ENCODE results near the gene TENM4.
"Not testable (repeated sequence)": the region's sequence is repeated elsewhere in the genome, so short reads cannot be mapped to it uniquely, and the experiment has no call there.

TENM4 gene

DNA sequence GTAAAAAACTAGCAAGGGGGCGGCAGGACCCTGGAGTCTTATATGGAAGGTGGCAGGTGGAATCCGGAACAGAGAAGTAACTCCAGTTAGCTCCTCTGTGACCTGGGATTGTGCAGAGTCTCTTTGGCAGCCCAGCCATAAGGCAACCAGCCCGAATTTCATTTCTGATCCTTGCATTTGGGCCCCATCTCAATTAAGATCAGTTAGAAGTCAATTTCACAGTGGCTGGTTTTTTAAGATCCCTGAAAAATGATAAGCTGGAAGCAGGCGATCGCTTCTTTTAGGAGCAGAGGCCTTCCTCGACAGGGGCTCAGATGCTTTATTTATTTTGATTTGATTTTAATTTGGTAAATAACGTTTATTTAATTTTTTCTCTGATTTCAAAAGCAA is 199.0 kb downstream of the TENM4 start:
- no peak for DNase-seq

DNA sequence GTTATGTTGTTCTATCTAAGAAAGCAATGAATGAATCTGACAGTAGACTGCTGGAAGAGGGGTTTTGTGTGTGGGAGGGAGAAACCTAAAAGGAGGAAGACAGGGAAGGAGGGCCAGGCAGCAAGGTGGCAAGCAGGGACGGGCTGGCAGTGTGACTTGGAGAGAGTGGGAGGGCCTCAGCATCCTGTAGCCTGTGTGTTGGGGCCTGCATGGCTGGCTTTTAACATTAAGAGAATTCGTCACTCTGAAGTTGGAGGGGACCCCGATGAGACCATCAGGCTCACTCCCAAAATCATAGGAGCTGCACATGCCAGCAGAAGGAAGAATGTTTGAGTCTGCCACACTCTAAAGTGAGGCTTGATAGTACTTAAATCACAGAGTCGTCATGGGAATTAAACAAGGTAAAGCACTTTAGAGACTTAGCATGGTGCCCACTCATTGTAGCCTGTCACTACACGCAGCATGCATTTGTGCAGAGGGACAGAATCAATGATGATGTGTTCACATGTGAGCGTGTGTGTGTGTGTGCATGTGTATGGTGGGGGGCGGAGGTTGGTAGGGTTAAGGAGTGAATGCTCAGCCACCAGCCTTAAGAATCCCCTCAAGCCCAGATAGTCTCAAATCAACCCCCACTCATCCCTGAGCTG is 199.5 kb downstream of the TENM4 start:
- no peak for DNase-seq

DNA sequence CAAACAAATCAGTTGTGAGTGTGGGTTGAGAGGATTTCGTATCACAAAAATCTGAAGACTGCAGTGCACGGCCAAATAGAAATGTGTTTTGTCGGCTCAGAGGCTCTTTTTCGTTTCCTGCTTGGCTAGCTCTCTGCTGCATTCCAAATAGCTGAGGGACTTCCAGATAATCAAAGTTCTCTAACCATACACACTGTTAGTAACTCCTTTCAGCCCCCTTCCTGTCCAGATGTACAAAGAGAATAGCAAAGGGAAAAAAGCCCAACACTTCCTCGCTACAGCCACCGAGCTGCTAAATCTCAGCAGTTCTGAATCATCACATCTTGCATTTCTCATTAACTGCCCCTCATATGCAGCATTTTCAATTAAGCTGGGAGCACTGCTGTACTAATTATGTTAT is 203.1 kb downstream of the TENM4 start:
- no peak for DNase-seq

DNA sequence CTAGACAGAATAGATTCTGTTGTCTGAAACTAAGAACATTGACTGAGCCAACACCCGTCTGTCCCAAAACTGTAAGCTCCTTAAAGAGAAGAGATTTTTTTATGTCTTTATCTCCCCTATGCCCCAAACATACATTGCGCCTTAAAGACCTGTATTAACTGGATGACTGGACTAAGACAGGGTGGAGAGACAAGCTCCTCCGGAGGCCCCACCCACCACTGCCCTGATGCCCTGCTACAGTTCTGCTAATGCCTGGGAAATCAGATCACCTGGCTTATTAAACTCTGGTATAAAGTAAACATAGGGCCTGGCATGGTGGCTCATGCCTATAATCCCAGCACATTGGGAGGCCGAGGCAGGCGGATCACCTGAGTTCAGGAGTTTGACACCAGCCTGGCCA is 203.7 kb downstream of the TENM4 start:
- DNase-seq = peak; percentile 33

DNA sequence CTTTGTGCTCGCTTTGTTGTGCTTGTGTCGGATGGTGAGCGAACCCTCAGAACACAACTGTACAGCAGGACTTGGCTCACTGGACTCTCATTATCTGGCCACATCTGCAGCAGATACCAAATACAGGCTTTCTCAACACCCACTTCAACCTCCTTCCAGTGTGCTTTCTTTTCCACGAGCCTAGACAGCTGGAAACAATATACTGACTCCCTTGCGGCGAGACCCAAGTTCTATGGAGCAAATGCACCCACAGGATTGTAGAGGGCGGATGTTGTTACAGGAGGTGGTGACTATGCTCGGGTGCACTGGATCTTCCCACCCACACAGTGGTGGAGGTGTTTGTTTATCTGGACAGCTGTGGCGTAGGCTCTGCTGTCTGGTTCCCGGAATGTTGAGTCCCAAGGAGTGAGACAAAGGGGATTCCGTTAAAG is 204.3 kb downstream of the TENM4 start:
- no peak for DNase-seq

DNA sequence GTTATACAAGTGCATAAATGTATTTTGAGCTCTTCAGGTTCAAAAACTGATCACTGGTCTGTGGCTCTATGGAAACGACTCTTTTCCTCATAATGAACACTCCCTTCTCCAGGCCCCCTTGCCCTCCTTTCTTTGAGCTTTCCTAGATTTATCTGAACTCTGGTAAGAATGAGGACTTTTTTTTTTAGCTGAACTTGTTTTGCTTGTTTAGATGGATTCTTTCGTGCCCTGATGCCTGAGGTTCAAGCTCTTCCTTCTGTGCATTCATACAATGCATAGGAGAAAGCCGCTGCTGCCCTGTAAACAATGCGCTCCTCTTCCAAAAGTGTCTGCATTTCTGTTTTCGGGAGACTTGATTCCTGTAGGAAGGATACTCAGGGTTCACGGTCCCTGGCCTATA is 205.1 kb downstream of the TENM4 start:
- DNase-seq = no peak

DNA sequence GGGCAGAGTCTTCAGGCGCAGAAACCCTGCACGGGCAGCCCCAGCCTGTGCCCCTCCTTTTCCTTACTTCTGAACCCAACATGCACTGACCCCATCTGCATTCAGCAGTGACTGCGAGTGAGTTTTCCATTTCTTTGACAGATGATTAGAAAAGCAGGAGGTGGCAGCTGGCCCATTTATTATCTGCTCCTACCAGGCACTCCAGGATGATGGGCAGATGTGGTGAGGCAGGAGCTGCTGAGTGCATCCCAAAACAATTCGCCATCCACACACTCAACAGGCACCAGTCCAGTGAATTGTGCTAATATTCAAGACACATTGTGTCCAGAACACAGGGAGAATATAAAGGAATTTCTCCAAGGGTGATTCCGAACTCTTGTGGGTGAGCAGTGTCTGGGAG is 208.5 kb downstream of the TENM4 start:
- DNase-seq = peak; percentile 31

DNA sequence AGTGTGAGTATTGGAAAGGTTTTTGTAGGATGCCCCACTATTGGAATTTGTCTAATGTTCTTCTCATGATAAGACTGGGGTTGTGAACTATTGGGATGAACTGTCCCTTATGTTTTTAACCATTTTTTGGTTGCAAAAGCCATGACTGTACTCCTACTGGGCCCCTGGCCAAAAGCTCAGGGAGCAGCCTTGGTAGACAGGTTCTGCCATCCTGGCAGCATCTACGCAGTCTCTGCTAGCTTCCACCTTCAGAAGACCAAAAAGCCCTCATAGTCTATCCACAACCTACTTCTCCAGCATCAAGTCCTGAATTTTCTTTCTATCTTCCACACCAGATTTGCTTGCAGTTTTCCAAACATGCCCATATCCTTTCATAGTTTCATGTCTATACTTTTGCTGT is 211.8 kb downstream of the TENM4 start:
- no peak for DNase-seq

DNA sequence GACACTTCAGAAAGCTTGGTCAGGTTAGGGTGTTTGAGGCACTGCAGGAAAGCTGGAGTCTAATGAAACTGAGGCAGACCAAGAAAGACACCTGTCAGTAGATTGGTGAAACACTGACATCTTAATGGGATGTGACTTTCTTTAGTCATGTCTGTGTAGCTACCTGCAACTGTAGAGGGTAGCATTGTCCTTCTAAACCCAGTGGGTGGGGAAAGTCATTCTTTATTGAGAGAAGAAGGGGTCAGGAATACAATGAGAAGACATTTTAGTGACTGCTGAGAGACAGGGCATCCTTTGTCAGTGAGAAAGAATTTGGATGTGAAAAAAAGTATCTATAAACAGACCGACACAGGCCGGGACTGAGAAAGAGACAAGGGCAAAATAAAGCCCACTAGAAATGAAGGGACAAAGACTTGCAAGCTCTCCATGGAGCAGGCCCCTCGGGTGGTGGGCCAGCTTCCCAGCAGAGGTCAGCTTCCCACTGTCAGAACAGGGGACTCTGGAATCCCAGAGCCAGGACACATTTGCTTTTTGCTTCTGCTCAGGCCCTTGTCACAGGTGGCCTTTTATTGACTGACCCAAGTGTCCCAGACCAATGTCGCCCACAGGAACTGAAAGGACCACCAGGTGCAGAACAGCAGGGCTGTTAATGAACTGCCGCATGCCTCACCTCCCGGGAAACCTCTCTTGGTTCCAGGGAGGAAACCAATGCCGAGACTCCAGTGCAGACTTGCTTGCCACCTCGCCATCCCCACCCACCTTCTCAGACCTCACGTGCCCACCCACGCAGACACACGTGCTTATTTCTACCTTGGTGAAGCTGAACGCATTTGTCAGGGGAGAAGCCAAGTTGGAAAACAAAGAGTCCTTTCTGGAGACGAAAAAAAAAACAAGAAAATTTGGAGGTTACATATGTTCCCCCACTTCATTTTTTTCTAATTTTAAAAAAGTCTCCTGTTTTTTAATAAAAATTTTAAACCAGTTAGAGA is 212.8 kb downstream of the TENM4 start:
- DNase-seq = peak; percentile 25

DNA sequence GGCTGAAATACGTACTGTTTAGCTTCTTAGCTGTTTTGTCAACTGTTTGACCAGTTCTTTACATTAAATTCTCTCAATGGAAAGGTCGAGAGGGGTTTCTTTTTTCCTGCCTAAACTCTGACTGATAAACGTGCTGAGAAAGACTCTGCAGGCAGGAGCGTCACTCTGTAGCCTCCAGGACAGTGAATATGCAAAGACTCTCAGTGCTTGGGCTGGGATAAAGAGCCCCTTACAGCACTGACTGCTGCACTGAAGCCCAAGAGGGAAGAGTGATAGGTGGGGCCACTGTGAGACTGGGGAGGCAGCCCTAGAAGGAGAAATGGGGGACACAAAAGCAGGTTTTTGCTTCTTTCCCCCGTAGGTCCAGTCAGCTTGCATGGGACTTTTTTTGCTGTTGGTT is 213.5 kb downstream of the TENM4 start:
- no peak for DNase-seq

DNA sequence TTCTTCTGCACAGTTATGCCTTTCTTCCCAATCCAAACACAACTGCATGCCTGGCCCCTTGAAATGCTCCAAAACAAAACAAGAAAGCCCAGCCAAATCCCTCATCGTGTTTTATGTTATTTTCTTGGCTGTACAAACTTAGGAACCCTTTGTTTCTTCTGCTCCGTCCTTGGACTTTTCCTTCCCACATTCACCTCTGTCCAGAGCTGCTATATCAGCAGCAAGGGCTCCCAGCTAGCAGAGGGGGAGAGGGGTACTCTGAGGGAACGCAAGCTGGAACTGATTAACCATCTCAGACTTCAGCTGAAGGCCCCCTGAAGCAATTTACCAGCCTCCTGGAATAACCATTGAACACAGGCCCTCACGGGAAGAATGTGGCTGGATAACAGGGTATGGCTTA is 214.7 kb downstream of the TENM4 start:
- no peak for DNase-seq

DNA sequence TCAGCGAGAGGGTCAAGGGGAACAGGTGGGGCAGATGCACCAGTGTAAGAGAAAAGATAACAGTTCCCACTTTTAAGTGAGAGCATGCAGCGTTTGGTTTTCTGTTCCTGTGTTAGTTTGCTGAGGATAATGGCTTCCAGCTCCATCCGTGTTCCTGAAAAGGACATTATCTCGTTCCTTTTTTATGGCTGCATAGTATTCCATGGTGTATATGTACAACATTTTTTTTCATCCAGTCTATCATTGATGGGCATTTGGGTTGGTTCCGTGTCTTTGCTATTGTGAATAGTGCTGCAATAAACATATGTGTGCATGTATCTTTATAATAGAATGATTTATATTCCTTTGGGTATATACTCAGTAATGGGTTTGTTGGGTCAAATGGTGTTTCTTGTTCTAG is 218.7 kb downstream of the TENM4 start:
- not testable (repeated sequence) for DNase-seq

DNA sequence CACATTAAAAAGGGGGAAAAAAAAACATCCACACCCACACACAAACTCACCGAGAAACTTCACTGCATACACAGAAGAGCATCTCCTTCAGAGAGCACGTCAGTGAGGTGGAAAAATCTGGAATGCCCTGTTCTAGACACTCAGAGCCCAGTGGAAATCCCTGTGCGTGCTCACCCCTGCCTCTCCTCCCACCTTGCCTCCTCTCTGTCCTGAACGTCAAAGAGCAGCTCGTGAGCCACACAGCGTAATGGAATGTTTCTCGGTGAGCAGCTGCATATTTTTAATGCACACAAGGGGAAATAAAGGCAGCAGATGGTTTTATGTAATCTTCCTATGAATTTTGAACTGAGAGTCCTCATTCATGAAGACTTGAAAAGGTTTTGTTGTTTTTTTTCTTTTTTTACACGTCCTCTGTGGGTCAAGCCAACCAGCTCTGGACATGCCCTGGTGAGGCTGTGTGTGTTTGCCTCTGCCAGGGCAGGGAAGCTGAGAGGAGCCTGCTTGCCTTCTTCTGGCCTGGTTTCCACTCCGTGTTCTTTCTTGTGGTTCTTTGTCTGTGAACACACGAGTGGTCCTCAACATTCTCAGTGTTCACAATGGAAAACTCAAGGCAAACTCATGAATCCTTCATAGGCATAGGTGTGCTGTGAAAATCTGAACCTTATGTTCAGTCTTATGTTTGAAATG is 219.2 kb downstream of the TENM4 start:
- DNase-seq = no peak

DNA sequence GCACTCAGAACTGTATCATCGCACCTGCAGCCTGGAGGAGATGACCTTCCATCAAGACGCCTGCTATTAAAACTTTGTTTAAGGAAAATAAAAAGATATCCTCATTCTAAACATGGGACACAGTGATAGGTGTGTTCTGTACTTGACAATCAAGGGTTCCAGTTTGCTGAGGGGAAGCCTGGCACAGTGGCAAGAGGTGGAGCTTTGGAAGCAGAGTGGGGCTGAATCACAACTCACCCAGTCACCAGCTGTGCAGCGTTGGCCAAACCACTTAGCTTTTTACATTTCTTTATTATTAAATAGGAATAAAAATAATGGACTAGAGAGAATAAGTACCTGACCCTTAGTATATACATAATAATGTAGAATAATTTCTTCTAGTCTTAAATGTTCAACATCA is 220.7 kb downstream of the TENM4 start:
- DNase-seq = no peak

DNA sequence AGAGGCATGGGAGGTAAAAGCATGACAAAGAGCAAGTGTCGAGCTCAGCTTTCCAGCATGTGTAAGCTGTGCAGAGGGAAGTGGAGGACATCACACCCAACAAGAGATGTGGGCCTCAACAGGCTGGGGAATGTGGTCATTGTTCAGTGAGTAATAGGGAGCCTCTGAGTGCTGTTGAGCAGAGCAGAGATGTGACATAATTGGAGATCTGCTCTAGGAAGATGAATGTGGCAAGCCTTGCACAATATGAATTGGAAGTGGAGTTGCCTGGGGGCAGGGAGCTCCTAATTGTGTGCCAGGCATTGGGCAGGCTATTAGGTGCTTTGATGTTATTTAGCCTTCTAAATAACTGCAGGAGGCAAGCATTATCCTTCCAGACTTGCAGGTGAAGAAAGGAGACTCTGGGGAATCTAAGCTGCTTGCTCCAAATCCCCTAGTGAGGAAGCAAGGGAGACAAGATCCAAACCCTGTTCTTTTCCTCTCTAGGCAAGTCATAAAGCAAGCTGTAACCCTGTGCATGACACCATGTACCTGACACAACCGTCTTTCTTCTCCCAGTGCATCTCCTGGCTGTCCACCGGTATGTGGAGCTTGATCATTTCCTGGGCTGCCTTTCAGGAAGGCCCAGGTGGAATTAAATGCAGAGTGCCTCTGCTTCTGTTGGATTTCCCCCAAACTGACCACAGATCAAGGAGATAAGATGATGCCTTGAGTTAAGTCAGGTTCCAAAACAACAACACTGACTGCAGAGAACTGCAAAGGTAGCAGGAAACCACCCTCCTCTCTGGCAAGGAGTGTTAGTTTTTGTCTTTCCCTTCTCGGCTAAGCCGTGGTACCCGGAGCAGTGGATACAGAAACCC is 221.4 kb downstream of the TENM4 start:
- peak; percentile 90 for DNase-seq

DNA sequence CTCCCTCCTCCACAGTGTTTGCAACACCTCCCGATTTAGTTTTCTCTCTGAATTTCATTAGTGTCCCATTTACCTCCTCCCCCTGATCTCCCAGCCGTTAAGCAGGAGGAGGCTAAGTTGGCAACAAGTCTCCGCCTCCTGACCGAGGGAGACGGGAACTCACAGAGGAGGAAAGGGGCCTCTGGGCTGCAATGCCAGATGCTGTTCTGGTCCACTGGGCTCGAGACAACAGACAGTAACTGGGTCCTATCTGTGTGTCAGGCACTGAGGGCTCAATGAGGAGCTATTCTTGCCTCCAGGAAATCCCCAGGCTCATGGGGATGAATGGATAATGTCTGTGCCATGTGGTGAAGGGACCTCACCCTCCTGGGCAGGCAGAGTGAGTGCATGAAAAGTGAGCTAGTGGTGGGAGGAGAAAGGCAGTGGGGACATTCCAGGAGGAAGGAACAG is 228.1 kb downstream of the TENM4 start:
- DNase-seq = peak; percentile 87

DNA sequence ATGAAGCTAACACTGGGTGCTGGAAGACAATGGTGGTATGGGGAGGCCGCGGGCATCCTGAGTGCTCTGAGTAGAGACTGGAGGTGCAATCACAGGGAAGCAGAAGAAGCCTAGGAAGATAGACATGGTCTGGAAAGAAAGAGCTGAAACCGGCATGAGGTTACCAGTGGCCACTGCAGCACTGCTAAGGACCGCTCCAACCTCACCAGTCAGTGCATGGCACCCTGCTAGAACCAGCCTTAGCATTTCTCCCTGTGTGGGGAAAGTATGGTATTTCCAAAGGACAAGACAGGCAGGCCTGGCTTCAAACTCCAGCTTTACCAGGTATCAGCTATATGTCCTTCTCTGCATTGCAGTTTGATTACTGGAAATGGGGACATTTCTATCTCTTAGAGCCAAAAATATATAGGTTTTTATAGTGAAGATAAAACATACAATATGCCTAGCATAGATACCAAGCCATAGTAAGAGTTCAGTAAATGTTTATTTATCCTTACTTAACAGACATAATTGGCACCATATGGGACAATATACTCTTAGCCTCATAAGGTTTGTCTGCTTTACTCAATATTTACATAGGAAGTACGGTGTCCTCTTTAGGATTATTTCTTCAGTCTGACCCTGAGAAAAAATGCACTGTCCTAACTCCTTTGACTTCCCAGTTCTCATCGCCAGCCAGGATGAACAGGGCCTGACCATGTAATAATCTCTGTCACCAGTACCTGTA is 231.1 kb downstream of the TENM4 start:
- DNase-seq = peak; percentile 87

DNA sequence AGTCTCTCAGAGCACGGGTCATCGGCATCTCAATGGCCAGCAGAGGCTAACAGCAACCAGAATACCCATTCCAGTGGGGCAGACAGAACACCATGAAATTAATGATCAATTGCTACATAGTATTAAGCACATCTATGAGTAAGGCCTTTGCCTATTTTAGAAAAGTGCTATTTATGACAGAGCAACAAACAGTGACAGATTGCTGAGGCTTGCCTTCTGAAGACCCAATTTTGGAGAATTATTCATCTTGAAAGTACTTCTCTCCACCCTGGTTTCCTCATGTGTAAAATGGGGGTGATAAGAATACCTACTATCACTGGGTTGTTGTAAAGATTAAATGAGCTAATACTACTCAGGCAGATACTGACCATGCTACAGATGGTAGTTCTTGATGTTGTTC is 232.7 kb downstream of the TENM4 start:
- no peak for DNase-seq

DNA sequence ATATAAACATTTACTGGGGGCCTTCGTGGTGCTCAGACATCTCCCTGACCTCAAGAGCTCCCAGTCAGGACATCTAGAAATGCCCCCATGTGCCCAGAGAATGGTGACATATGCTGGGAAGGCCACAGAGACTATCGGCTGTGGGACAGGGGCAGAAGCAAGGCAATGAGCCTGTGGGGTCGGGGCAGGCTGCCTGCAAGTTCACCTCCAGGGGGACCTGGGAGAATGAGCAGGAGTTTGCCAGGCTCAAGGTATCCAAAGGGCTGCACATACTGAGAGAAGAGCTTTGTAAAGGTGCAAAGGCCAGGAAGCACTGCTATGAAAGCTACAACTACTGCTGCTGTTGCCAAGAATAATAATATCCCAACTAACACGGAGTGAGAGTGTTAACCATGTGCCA is 233.9 kb downstream of the TENM4 start:
- no peak for DNase-seq

DNA sequence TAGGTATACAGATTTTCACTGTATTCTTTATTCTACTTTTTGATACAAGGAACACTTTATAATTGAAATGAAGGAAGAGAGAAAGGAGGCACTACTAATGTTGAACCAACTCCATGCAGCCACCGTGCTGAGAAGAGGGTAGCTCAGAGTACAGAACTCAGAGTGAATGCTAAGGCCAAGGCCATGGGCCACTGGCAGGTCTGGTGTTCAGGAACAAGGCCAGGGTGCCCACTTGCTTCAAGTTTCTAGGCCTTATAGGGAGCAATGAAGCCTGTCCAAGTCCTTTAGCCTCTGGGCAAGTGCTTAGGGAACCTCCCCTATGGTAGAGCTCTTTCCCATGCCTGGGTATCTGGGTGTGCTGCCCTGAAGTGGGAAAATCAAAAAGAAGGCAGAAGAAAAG is 235.0 kb downstream of the TENM4 start:
- no peak for DNase-seq

DNA sequence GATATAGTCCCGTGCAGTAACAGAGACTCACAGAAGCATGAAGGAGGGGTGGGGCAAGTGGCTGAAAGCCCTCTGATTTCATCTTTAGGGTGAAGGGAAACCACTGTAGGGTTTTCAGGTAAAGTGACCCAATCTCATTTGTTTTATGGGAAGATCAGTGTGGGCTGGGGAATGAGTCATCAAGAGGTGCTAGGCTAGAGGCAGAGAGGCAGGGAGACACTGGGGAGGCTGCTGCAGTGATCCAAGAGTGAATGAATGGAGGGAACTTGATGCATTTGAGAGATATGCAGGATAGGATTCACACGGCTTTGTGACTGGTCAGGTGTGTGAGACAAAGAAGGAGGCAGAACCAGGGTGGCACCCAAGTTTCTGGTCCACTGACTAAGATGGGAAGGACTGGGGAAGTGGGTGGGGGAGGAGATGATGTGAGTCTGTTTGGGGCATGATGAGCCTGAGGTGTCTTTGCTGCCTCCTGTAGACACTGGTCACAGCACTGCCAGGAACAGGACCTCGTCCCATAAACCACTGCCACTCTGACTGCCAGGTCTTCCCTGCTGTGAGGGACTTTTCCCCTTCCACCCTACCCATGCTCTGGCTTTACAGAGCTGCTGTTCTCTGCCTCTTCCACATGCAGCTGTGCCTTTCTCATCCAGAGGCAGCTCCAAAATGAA is 239.0 kb downstream of the TENM4 start:
- peak; percentile 49 for DNase-seq
